NCI-H446 (cell line): ENCODE results near the gene CNTNAP3B.
"Not testable (repeated sequence)": the region's sequence is repeated elsewhere in the genome, so short reads cannot be mapped to it uniquely, and the experiment has no call there.

Source experiments
- DNase-seq, 2 experiments: peaks; one replicate each; lab custom pipeline; 2025; lab: John Stamatoyannopoulos, UW

CNTNAP3B gene

DNA sequence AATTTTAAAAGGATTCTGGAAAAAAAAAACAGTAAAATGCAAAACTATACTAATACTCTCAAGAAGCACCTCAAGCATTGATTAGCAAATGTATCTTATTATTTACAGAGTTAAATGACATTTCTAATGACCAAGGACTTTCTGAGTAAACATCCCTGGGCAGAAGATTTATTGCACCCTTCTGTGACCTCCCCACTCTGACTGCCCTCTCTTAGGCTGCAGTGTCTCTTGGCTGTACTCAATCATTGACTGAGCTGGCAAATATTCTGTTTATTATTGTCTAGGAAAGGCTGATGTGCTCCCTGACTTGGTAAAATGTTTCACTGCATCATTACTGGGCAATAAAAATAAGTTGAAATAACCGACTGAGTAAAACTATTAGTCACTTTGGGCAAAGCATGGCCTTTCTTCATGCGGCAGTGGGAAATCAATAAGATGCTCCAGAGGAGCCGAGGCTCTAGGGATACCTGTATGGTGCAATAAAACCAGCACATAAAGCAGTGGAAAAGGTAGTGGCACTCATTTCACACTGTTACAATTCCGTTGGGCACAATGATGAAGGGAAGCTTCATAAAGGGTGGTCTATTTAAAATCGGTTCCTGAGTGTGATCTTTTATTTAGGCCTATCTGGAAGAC lies 151.1 kb downstream of the CNTNAP3B start:
- DNase-seq, result not testable (repeated sequence)

DNA sequence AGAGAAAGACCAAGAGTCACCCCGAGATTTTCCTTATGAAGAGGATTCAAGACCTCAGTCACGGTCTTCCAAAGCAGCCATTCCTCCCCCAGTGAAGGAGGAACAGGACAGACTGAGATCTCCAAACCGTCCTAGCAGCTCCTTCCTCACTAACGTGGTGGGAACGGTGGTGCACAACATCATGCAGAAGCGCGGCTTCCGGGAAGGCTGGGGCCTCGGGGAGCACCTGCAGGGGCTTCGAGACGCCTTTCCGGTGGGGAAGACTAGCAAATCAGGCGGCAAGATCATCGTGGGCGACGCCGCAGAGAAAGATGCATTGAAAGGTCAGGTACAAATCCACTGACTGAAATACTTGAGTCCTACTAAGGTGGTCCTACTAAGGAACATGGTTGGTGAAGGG lies 154.3 kb downstream of the CNTNAP3B start:
- not testable (repeated sequence) for DNase-seq

DNA sequence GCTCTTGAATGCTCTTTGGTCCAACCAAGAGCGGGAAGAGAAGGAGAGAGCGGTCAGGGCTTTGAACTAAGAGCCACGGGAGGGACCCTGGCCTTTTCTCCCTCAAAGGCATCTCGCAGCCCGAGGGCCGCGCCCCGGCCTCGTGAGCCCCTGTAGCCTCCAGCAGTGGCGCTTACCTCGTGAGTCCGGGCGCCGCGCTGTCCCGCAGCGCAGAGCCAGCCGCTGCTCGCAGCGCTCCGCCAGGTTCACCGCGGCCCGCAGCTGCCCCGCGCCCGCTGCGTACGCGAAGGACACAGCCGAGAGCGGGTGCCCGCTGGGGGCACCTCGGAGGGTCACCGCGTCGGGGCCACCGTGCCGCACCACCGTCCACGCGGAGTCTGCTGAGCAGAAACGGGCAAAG lies 176.2 kb downstream of the CNTNAP3B start:
- not testable (repeated sequence) for DNase-seq

DNA sequence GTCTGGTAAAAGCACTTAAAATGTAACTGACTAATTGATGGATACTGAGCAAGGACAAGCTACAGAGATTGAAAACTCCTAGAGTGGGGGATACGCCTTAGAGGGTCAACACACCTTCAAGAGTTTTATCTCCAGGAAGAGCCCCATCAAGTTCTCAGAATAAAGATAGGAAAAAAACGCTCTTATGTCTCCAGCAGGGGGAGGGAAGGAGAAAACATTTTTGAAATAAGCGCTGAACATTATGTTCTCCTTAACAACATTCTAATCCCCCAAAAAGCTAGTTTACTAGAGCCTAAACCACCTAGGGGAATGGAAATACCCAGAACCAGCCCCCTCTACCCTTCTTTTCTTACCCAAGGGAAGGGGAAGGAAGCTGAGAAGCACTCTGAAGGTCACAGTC lies 187.5 kb downstream of the CNTNAP3B start:
- DNase-seq, result not testable (repeated sequence)

DNA sequence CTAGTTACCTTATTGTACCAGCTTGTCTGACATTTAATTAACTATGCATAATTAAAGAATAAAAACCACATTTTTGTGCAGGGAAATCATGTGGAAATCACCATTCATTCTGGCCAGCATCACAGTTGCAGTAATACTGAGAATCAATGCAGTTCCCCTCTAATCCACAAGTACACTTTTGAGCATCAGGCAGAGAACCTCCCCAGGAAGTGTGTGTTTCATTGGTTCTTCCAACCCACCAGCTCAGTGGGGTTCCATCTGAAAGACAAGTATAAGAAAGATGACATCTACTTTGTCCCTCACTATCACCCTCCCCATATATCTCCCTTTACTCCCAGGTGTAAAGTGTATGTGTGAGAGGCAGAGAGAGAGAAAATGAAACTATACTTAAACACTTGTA lies 191.1 kb downstream of the CNTNAP3B start:
- not testable (repeated sequence) for DNase-seq

DNA sequence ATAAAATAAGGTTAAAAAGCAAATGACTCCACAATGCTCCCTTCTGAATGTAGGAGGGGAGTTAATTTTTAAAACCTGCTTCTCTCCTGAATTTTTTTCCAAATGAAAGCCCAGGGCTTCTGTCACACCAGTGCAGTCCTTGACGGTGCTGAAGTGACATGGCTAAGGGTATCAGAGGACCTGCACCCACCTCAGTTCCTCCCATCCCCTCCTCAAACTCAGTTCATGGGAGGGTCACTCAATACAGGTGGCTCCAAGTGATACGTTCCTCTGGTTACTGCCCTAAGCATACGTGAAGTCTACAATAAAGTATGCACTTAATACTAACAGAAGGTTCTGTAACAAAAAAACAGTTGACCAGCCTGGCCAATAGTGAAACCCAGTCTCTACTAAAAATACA lies 193.5 kb downstream of the CNTNAP3B start:
- not testable (repeated sequence) for DNase-seq

DNA sequence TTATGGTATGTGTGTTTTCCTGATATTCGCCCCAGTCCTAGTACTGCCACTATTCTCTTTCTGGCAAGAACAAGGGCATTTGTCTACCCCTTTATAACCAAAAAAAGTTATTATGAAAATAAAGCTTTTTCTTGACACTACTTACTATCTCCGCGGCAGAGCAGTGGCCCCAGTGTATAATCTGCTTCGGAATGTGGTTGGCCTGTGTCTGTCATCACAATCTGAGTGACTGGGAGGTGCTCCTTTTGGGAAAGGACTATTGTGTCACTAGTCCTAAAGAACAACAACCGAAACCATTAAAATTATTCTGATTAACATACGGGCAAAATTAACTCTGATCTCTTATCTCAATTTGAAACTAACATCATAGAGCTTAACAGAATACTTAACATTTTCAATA lies 200.1 kb downstream of the CNTNAP3B start:
- not testable (repeated sequence) for DNase-seq

DNA sequence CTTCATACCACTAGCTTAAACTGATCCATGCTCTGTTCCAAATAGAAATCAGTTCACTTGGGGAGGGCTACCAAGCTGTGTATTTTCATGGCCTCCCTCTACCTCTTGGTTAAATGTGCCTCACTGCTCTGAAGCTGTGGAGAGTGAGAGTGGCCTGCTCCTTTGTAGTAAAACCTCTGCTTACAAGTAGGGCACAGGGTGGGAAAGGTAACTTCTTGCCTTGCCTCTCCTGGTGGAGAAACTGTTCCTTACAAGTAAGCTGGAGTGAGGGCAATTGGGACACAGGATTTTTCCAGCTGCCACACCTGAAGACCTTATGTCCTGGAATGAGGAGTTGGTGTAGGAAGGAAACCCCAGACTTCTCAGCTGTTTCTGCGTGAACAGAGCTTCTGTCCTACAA lies 211.9 kb downstream of the CNTNAP3B start:
- not testable (repeated sequence) for DNase-seq

DNA sequence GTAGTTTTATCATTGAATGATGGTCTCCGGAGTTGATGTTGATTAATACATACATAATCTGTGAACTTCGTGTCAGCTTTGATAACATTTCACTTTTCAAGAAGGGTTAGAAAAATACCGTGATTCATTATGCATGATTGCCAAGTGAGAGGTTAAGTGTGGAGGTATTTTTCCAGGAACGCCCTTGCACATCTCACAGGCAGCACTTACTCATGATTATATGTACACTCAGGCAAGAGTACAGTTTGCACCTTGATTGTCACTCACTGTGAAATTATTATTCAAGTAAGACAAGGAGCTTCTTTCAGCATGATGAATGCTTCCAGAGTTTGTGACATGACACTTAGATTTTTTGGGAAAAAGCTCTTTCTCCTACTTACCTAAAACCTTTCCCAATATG lies 223.7 kb downstream of the CNTNAP3B start:
- DNase-seq, result not testable (repeated sequence)

DNA sequence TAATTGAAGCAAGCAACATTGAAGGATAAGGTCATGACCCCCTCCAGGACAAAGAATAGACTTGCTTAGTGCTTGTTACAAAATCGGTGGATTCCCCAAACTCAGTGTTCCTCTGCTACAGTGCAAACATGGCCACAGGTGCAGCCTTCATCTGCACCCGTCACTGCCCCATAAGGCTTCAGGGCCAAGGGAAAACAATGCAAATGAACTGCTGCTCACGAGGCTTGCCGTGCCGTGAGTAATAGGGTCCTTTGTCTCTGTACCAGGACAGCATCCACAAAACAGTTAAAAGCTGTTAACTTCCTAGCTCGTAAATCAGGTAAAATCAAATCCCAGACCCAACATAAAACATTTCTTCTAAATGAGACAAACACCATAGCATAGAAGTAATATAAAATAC lies 226.5 kb downstream of the CNTNAP3B start:
- not testable (repeated sequence) for DNase-seq

DNA sequence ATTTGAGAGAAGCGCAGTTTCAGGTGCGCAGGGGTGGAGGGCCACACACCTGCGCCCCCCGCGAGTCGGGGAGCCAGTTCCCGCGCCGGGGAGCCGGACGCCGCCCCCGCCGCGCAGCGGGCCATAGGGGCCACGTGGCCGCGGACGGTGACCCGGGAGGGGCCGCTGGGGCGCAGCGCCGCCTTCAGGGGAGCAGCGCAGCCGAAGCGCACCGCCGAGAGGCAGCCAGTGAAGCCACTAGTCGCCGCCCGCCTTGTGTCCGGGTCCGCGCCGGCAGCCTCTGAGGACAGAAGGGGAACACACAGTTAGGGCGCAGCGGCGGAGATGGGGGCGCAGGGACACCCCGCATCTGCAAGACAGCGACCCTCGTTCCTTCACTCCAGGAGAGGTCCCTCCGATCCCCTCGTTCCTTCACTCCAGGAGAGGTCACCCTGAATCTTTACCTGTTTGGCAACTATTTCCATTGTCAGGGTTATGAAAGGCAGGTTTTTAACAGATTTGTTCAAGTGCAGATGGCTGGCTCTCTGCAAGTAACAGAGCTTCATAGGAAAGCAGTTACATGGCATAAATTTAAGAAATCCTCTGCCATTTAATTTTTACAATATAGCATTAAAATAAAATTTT lies 230.4 kb downstream of the CNTNAP3B start:
- not testable (repeated sequence) for DNase-seq

DNA sequence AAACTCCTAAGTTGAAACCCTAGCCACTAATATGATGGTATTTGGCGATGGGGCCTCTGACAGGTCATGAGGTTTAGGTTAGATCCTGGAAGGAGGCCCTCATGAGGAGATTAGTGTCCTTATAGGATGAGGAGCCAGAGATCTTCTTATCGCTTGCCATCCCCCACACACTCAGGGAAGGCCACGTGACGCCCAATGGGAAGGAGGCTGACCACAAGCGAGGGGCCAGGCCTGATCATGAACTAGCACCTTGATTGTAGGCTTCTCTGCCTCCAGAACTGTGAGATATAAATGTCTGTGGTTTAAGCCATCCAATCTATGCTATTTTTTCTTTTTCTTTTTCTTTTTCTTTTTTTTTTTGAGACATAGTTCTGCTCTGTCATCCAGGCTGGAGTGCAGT lies 254.7 kb downstream of the CNTNAP3B start:
- not testable (repeated sequence) for DNase-seq

DNA sequence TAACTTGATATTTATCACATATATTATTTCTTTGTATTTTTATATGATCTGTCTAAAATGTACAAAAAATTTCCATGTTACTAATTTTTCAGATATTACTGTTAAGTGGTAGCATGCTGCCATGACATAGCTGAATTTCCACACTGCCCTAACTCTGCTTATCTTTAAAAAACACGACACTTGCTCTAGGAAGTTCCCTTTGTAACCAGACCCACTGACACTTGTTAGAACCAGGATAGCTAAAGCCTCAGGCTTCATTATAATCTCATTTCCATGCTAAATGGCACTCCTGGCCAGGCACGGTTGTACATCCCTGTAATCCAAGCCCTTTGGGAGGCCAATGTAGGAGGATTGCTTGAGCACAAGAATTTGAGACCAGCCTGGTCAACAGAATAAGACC lies 273.8 kb downstream of the CNTNAP3B start:
- DNase-seq, result not testable (repeated sequence)

DNA sequence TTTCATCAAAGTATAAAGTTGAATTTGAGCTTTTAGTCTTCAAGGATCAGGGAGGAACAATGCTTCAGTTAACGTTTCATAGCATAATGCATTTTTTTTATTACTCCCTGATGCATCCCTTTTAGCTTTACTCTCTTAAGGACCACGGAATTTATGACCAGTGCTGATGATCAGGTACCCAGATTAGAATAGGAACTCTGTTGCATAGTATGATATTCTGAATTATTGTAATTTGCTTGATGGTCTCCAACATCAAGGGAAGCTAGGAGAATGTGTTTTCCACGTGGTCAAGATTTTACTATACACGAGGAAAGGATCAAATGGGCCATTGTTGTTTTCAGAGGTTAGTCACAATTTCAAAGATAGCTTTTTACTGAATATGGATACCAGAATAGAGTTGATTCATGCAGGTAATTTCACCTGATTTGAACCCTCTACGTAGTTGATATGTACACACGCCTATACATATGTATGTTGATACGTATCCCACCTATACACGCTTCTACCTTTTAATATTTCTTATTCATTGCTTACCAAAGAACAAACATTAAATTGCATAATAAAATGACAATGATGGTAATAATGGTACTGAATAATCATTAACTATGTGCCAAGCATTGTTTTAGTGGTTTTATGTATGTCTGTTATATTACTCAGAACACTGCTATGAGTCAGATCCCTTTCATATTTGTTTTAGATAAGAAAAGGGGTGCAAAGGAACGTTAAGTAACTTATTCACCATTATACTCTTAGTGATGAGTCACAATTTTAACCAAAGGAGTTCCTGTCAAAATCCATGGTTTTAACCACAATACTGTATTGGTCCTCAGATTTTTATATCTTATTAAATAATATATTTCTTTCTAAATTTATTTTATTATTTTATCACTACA lies 277.1 kb downstream of the CNTNAP3B start:
- not testable (repeated sequence) for DNase-seq

DNA sequence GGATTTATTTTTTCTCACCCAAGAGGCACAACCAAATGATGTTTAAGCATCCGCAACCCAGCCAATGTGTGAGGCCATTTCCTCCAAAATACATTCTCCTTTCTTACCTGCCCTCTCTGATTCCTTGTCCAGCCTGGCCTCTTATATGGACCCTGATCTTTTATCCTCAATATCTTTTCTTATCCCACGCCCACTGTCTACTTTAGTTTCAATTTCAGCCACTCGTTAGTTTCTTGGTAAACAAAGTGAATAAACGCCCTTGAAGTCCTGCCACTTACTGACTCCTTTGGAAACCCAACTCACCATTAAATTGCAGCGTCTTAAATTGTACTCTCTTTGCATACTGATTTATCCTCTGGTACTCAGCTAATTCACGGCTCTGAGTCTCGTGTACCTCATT lies 281.4 kb downstream of the CNTNAP3B start:
- not testable (repeated sequence) for DNase-seq
